Activated T-helper 9 cell treated with anti-CD3 and anti-CD28 coated beads, Interleukin-2, amount 50 U/mL, for 16 hours (primary cell): Measurements from ENCODE around the gene GALR3.
"Not testable (repeated sequence)": the region's sequence is repeated elsewhere in the genome, so short reads cannot be mapped to it uniquely, and the experiment has no call there.

Source experiments
- DNase-seq: peaks from one replicate; pipeline ENCODE4 v3.0.0-alpha.2; 2020; ENCODE audit warnings: low read depth

Gene GALR3

DNA sequence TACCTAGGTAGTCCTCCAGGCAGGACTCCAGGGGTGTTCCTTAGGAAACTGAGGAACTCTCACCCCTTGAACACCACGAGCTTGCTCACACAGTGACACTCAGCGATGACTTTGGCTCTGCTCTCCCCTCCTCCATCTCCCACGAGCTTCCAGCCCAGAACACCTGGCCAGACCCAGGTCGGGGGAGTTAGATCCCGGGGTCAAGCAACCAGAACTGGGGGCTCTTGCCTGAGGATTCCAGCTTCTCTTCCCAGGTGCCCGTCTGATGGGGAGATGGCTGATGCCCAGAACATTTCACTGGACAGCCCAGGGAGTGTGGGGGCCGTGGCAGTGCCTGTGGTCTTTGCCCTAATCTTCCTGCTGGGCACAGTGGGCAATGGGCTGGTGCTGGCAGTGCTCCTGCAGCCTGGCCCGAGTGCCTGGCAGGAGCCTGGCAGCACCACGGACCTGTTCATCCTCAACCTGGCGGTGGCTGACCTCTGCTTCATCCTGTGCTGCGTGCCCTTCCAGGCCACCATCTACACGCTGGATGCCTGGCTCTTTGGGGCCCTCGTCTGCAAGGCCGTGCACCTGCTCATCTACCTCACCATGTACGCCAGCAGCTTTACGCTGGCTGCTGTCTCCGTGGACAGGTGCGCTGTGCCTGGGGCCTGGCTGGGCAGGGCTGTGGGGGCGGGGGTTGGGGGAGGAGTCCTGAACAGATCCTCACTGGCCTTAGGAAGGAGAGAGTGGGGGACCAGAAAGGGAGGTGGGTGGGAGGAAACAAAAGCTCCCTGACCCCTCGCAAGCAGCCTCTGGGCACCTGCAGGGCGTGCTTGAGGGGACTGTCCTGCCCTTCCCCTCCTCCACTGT, at the start of gene GALR3:
TSS of gene GALR3 (plus strand) at position 249 of the 852 bp plus-strand sequence. CDS start at position 274, 25 bp downstream.
- DNase-seq = no peak

GRCh38 chr22:37774728-37775127, 48.5 kb upstream of the GALR3 start:
- DNase-seq = no peak

DNA sequence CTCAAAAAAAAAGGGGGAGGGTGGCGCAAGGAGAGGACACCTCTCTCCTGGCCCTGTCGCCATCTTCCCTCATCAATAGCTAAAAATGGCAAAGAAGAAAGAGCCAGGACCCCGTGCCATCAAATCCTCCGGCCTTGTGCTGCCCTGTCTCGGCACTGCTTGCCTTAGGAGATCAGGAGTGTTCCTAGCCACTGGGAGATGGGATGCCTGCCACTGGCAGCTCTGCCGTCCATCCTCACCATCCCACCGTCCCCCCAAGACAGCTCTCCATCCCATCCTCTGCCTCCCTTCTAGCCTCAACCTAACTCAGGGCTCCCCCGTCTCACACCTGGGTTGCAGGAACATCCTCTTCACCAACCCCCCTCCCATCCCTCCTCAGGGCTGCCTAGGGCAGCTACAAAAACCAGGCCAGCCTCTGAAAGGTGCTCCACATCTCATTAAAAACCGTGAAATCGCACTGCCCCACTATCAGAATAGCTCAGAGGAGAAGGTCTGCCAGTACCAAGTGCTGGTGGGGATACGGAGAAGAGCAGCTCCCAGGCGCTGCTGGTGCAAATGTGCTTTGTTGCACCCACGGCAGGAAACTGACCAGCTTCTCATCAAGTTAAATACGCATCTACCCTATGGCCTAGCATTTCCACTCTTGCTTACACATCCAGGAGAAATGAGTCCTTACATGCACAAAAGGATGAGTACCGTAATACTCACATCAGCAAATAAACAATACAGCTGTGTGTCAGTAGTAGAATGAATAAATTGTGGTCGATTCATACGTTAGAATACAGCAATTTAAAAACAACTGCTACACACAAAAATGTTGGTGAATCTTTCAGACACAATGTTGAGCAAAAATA, 47.2 kb upstream of the GALR3 start:
- no peak for DNase-seq

DNA sequence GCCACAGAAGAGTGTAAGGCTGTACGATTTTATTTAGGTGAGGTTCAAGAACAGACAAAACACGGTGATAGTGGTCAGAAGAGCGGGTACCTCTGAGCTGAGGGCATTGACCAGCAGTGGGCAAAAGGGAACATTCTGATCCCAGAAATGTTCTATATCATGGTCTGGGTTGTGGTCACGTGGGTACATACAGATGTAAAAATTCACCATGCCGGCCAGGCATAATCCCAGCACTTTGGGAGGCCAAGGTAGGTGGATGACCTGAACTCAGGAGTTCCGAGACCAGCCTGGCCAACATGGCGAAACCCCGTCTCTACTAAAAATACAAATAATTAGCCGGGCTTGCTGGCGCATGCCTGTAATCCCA, 46.6 kb upstream of the GALR3 start:
- no peak for DNase-seq

- no peak for DNase-seq
Observed at GRCh38 chr22:37777122-37777687, 46.0 kb upstream of the GALR3 start.

DNA sequence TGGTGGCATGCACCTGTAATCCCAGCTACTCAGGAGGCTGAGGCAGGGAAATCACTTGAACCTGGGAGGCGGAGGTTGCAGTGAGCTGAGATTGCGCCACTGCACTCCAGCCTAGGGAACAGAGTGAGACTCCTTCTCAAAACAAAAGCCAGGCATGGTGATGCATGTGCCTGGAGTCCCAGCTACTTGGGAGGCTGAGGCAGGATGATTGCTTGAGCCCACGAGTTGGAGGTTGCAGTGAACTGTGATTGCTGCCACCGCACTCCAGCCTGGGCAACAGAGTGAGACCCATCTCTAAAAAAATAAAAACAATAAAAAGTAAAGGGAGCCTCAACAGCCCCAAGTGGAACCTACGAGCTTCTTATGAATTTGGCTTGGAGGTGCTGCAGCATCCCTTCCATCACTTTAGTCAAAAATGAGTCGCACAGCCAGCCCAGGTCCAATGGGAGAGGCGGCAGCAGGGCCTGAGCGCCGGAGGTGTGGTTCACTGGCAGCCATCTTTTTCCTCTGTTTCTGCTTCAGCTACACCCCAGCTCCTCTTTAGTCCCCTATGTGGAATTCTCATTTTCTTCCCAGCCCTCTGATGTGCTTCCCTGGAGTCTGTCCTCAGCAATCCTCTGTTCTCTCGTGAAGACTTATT, 44.7 kb upstream of the GALR3 start:
- no peak for DNase-seq

DNA sequence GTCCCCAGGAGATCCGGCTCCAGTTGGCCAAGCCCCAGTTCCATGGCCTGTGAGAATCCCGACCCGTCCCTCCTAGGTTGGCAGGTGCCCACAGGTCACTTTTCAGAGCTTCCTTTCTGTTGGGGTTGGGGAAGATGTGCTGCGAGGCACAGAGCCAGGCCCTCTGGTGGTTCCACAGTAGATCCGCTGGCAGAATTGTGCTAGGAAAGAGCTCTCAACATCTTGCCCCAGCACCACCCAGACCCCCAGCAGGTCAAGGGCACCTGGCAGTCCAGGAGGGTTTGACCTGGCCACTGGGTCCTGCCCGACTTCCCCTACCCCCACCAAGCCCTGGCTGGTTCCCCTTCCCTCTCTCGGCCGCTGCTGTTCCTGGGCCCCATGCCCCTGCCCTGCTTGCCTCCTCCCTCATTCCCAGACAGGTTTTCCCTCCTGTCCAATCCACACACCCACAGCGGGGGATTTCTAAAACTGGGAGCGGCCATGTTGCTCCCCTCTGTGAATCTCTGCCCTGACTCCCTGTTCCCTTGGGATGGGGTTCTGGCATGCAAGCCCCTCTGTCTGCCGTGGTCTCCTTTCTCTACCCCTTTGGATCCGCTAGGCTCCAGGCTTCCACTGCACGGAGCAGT, 41.6 kb upstream of the GALR3 start:
- no peak for DNase-seq

DNA sequence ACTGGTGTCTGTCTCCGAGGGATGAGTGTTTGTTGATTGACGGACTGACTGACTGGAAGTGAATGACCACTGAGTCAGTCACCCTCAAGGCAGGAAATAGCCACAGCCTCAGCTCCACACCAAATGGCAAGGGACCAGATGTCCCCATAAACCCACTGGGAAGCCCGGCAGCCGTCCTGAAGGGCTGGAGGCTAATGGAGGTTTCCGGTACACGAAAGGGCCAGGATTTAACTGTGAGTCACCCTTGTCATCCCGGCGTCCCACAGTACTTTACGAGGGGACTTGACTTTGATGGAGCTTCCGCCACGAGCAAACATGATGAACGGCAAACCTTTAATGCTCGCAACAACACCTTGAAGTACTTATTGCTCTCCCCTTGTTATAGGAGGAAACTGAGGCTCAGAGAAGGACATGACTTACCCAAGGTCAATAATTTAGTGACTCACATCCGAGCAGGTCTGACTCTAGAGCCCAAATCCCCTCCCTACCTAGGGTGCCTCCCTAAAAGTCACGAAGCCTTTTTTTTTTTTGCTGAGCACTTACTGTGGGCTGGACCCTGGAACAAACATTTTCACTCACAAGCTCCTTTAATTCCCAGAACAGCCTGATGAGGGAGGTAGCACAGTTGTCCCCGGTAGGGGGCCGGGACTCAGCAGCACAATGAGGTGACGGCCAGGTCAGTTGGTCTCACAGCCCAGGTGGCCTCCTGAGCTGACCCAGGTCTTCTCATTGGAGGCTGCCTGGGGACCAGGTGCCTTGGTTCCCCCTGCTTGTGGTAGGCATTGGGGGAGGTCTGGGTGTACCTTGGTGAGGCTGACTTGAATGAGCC, 40.6 kb upstream of the GALR3 start:
- DNase-seq = no peak

GRCh38 chr22:37784829-37785495, 38.2 kb upstream of the GALR3 start:
- no peak for DNase-seq

- DNase-seq = no peak
Observed at GRCh38 chr22:37790234-37790633, 32.9 kb upstream of the GALR3 start.

- no peak for DNase-seq
Observed at GRCh38 chr22:37792494-37792893, 30.7 kb upstream of the GALR3 start.

GRCh38 chr22:37794376-37794775, 28.8 kb upstream of the GALR3 start:
- no peak for DNase-seq

DNA sequence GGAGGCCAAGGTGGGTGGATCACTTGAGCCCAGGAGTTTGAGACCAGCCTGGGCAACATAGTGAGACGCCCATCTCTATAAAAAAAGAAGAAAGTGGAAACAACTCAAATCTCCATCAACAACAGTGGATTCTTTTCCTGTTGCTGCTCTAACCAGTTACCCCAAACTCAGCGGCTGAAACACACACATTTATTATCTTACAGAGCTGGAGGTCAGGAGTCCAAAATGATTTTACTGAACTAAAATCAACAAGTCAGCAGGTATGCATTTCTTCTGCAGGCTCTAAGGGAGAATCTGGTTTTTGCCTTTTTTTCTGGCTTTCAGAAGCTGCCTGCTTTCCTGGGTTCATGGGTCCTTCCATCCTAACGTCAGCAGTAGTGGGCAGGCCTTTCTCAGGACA, 27.1 kb upstream of the GALR3 start:
- no peak for DNase-seq

GRCh38 chr22:37797259-37797658, 25.9 kb upstream of the GALR3 start:
- not testable (repeated sequence) for DNase-seq

- no peak for DNase-seq
Observed at GRCh38 chr22:37797874-37798500, 25.2 kb upstream of the GALR3 start.

DNA sequence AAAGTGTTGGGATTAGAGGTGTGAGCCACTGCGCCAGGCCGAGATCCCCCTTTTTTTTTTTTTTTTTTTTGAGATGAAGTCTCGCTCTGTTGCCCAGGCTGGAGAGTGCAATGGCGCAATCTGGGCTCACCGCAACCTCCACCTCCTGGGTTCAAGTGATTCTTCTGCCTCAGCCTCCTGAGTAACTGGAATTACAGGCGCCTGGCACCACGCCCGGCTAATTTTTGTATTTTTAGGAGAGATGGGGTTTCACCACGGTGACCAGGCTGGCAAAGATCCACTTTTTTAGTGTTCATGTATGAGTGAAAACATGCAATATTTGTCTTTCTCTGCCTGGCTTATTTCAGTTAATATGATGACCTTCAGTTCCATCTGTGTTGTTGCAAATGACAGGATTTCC, 23.2 kb upstream of the GALR3 start:
- DNase-seq = not testable (repeated sequence)

DNA sequence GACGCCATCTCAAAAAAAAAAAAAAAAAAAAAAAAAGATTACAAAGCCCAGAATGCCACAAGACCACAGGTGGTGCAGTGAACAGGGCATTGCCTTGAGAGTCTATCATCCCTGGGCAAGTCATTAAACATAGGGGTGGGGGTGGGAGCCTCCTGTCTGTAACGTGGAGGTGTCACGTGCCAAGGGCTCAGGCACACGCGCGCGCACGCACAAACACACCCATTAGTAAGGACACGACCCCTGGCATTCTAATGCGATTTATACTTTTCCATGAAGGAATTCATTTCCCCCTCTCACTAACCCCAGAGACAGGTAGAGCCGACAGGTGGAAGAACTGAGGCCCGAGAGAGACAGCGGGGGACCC, 21.3 kb upstream of the GALR3 start:
- DNase-seq = no peak

DNA sequence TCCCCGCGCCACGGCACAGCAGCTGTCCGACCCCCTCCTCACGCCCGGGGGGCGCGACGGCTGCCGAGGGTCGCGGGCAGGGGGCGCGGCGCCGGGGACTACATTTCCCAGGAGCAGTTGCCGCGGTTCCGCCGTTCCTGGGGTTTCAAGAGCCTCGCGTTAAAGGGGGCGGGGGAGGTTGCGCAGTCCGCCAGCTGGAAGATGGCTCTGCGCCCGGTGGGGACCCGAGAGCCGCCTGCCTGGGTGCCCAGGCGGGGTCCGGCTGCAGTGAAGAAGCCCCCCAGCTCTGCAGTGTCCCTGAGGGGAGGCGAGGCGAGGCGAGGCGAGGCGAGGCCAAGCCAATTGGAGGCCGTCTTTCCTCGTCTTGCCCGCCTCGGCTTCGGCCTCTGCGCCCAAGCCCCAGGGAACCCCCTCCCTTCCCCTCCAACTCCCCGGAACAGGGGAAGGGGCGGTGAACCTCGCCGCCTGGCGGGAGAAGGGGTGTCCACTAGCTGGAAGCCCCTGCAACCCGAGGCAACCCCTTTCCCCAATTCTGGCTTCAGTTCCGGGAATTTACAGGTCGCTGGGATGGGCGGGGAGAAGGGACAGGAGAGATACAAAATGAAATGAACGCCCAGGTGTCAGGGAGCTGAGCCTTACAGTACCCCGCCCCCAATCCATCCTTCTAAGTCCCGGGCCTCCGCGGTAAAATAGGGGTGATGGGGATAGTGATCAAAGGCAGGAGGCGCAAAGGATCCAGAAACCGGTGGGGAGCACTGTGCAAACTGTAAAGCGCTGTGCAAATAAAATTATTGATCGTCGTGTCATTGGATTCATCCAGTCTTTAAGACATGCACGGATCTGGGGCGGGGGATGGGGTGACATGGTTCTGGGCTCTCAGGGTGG, 20.6 kb upstream of the GALR3 start:
- DNase-seq = no peak

DNA sequence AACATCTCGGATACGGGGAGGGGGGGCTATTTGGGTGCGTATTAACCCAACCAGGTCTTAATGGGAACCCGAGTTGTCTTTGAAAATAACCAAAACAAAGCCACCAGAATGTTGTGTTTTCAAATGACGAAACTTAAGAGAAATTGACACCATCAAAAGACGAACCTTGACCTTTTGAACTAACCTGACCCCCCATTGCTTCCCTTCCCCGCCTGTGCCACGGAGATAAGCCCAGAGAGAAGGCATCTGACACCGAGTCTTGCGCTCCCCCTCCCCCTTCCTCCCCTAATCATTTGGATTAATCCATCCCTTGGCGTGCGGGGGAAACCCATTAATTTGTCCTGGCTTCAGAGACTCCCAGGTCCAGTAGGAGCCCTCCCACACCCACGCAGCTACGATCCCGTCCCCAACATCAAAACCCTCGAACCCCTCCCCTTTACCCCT, 20.0 kb upstream of the GALR3 start:
- no peak for DNase-seq
